Gastroesophageal sphincter (tissue), 4 donors: ENCODE results near the gene CAPN8. TPM values are rescaled to one million over a fixed set of nuclear protein-coding genes. Genes with fewer than 3 reads are reported as not detected.

Source experiments
- ATAC-seq: fragments of 150-250 bp; one replicate; pipeline ENCODE4 v1.9.1; 2016; ENCODE audit warnings: mild to moderate bottlenecking, moderate library complexity
- H3K27ac ChIP-seq, 4 donors: fragments of 200-600 bp; sonication (generic) in 3 of 4; 1 replicate in 3 of 4; 2 replicates in 1 of 4; pipeline ENCODE4 v1.5.1; 2016 to 2019
- H3K27me3 ChIP-seq: fragments of 200-600 bp; sonication (generic); one replicate; pipeline ENCODE4 v1.5.1; 2019
- H3K36me3 ChIP-seq, 2 donors: fragments of 200-600 bp; sonication (generic); one replicate each; pipeline ENCODE4 v1.5.1; 2019; ENCODE audit warnings: control low read depth in 1 of 2
- H3K4me1 ChIP-seq, 3 donors: fragments of 200-600 bp; sonication (generic); 1 replicate in 2 of 3; 2 replicates in 1 of 3; pipeline ENCODE4 v1.5.1; 2016 to 2019; ENCODE audit warnings: control low read depth in 2 of 3
- H3K4me3 ChIP-seq, 2 donors: fragments of 200-600 bp; sonication (generic); one replicate each; pipeline ENCODE4 v1.5.1; 2019; ENCODE audit warnings: mild to moderate bottlenecking in 1 of 2, moderate library complexity in 1 of 2
- H3K9me3 ChIP-seq, 3 donors: fragments of 200-600 bp; sonication (generic); one replicate each; pipeline ENCODE4 v1.5.1; 2017 to 2019; ENCODE audit warnings: control low read depth in 2 of 3
- EP300 ChIP-seq: sonication (generic); formaldehyde crosslinking; IDR thresholded peaks from one replicate; pipeline ENCODE4 v1.6.1; 2017; ENCODE audit warnings: antibody characterized with exemption, mild to moderate bottlenecking
- POLR2A ChIP-seq, 2 donors: fragments of 450-650 bp; IDR thresholded peaks; one replicate each; pipeline ENCODE4 v1.6.1; 2017; ENCODE audit warnings: antibody characterized with exemption in 2 of 2, mild to moderate bottlenecking in 2 of 2, moderate library complexity in 1 of 2
- POLR2AphosphoS5 ChIP-seq: sonication (generic); formaldehyde crosslinking; IDR thresholded peaks from one replicate; pipeline ENCODE4 v1.6.1; 2017; ENCODE audit warnings: antibody characterized with exemption
- WGBS, 2 donors: methylation state at CpG; one replicate each; pipeline ENCODE4 v1.1.5; 2018; ENCODE audit warnings: low coverage in 1 of 2; 5-methylcytosine and 5-hydroxymethylcytosine counted together
- total RNA-seq, 4 donors: library from RNA; depleted of rRNA; stranded (reverse); fragments of >200 nt; gene quantifications; one replicate each; pipeline ENCODE4 v1.1.0, GENCODE V29; 2016
- TF ChIP-seq, protein P1 (sequence below), 4 experiments: fragments of 200-600 bp in 2 of 4; fragments of 450-650 bp in 2 of 4; sonication (generic) in 1 of 4; IDR thresholded peaks; one replicate each; pipeline ENCODE4 v1.5.1; 2017 to 2019; ENCODE audit warnings: antibody characterized with exemption in 4 of 4, mild to moderate bottlenecking in 2 of 4, moderate library complexity in 2 of 4

The CAPN8 gene
- total RNA-seq, 4 donors from 2014 or later = 0.45 TPM; not detected in 3

DNA sequence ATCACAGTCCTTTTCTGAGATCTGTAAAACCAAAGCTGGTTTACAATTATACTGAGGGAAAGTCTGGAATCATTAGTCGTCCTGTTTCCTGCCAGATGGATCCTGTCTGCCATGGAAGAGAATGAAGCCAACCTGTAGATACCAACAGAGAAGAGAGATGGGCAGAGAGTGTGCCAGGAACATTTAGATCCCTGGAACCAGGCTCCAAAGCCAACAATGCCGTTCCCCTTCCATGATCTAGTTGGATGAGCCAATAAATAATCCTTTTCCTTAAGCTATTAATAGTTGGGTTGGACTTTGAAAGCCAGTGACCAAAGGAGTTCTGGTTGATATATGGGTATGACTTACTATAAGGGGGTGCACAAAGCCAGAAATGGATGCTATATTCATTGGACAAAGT, 15.0 kb downstream of the CAPN8 start:
- no peak for ATAC-seq
- H3K4me1 ChIP-seq = no peaks in the 10 kb centered on the region
- H3K9me3 ChIP-seq = no peaks in the 10 kb centered on the region
- WGBS, 2 donors = 19 to 32% methylated on average over 2 of the region's 2 CpGs
- no peak overlapping the region for H3K27ac ChIP-seq
- H3K27me3 ChIP-seq = no peaks in the 10 kb centered on the region
- TF ChIP-seq POLR2AphosphoS5 (peak; percentile 46), EP300 (no peak)
- H3K36me3 ChIP-seq = no peaks in the 10 kb centered on the region
- no peak overlapping the region for H3K4me3 ChIP-seq

DNA sequence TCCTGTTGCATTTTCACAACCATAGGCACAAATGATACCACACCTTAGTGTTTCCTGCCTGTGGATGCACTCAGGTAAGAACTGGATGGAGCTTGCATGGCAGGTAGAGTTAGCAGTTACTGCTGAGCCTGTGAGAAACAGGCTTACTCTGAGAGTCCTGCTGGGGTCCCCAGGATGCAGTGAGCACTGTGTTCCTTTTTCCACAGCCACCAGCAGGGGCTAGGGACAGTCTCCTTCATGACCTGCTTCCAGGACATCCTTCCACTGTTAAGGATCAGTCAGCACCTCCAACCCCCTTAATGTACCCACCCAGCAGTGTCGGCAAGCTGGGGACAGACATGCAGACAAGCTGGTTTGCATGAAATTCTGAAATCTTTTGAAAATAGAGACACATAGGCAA, 16.3 kb downstream of the CAPN8 start:
- Histone ChIP-seq H3K4me1 (no peaks in the 10 kb centered on the region), H3K4me3 (no peak overlapping the region), H3K27me3 (peaks cover 7% of the 10 kb centered on the region), H3K27ac (no peak overlapping the region), H3K36me3 (no peaks in the 10 kb centered on the region), H3K9me3 (no peaks in the 10 kb centered on the region)
- TF ChIP-seq POLR2AphosphoS5 (no peak), POLR2A (IDR thresholded peaks at IDR 0.05) (no peak), EP300 (no peak)
- TF ChIP-seq, protein P1, sequence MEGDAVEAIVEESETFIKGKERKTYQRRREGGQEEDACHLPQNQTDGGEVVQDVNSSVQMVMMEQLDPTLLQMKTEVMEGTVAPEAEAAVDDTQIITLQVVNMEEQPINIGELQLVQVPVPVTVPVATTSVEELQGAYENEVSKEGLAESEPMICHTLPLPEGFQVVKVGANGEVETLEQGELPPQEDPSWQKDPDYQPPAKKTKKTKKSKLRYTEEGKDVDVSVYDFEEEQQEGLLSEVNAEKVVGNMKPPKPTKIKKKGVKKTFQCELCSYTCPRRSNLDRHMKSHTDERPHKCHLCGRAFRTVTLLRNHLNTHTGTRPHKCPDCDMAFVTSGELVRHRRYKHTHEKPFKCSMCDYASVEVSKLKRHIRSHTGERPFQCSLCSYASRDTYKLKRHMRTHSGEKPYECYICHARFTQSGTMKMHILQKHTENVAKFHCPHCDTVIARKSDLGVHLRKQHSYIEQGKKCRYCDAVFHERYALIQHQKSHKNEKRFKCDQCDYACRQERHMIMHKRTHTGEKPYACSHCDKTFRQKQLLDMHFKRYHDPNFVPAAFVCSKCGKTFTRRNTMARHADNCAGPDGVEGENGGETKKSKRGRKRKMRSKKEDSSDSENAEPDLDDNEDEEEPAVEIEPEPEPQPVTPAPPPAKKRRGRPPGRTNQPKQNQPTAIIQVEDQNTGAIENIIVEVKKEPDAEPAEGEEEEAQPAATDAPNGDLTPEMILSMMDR (IDR thresholded peaks at IDR 0.05) = no peak
- no peak for ATAC-seq
- 0% methylated on average over 1 of the region's 1 CpG for WGBS, 2 donors

DNA sequence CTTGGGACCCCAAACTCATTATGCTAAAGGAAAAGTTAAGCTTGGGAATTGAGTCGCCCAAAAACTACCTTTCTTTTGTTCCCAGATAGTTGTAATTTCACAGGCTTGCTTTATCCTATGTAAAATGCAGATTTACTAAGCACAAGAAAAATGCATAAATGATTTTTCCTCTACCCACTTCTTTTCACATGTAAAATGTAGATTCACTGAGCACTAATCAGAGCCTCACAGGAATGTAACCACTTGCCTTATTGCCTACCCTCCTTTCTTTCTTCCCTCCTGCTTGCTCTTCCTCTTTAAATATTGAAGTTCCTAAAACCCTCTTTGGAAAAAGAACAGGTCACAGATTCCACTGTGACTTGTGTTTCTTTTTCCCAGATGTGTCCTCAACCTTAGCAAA, 18.3 kb downstream of the CAPN8 start:
- H3K27me3 ChIP-seq = peaks cover 7% of the 10 kb centered on the region
- no peaks in the 10 kb centered on the region for H3K36me3 ChIP-seq
- ATAC-seq = no peak
- WGBS, 2 donors = 69 to 85% methylated on average over 1 of the region's 1 CpG
- no peaks in the 10 kb centered on the region for H3K4me1 ChIP-seq
- H3K4me3 ChIP-seq = no peak overlapping the region
- no peaks in the 10 kb centered on the region for H3K9me3 ChIP-seq
- H3K27ac ChIP-seq = no peak overlapping the region
- no peak for TF ChIP-seq POLR2AphosphoS5
- no peak for TF ChIP-seq EP300
- no peak for TF ChIP-seq POLR2A (IDR thresholded peaks at IDR 0.05)
- TF ChIP-seq, protein P1 (IDR thresholded peaks at IDR 0.05) = no peak

DNA sequence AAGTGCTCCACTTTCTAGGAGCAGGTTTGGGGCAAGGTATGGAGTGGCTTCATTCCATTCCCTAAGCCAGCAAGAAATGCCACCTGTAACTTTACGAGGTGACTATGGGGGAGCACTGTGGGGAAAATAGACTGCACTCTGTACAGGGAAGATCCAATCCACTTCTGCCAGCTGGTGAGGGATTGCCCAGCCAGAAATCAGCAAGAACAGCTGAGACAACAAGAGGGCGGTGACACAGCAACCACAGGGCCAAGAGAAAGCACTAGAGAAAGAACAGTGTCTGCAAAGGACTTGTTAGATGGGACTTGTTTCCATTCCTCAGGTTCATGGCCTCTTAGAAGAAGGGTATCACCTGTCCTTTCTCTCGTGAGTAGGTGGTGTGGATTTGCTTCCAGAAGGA, 19.6 kb downstream of the CAPN8 start:
- no peak overlapping the region for H3K27ac ChIP-seq
- H3K9me3 ChIP-seq = no peaks in the 10 kb centered on the region
- WGBS, 2 donors = 29 to 61% methylated on average over 1 to 3 of the region's 3 CpGs
- H3K4me1 ChIP-seq = no peaks in the 10 kb centered on the region
- no peaks in the 10 kb centered on the region for H3K36me3 ChIP-seq
- H3K4me3 ChIP-seq = no peak overlapping the region
- peaks cover 13% of the 10 kb centered on the region for H3K27me3 ChIP-seq
- no peak for TF ChIP-seq POLR2A (IDR thresholded peaks at IDR 0.05)
- TF ChIP-seq, protein P1 (IDR thresholded peaks at IDR 0.05) = no peak
- TF ChIP-seq EP300 = no peak
- TF ChIP-seq POLR2AphosphoS5 = no peak
- ATAC-seq = no peak

DNA sequence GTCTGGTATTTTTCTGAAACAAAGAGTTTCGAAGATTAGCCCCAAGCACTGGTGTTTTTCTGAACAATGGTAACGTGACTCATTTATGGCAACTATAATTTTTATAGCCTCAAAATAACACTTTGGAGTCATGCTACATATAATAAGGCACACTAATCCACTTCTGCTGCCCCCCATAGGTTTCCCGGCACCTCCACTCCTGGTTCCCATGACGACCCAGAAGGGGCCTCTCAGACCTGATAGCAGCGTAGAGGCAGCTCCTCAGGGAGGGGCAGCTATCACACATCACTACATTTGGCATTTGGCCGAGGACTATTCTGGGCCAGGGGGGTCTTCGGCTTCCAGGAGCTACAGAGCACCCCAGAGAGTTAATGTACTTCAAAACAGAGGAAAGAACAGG, 23.3 kb downstream of the CAPN8 start:
- H3K4me3 ChIP-seq = no peak overlapping the region
- peaks cover 0 to 8% (median 0%) of the 10 kb centered on the region in 3 donors for H3K9me3 ChIP-seq
- ATAC-seq = no peak
- no peak for TF ChIP-seq POLR2A (IDR thresholded peaks at IDR 0.05)
- TF ChIP-seq EP300 = no peak
- TF ChIP-seq POLR2AphosphoS5 = no peak
- TF ChIP-seq, protein P1 (IDR thresholded peaks at IDR 0.05) = no peak
- H3K4me1 ChIP-seq = no peaks in the 10 kb centered on the region
- 45 to 86% methylated on average over 1 to 7 of the region's 7 CpGs for WGBS, 2 donors
- no peak overlapping the region for H3K27ac ChIP-seq
- H3K36me3 ChIP-seq = no peaks in the 10 kb centered on the region
- peaks cover 34% of the 10 kb centered on the region for H3K27me3 ChIP-seq
